WERI-Rb-1 (cell line): ENCODE data around the gene MIPEP.

ENCODE experiments used
- DNase-seq: peaks from one replicate; pipeline ENCODE4 v3.0.0-alpha.2; 2020
- H3K27ac ChIP-seq: fragments of 250-450 bp; sonication (Bioruptor Pico); 2 replicates; pipeline ENCODE4 v1.5.1; 2020; ENCODE audit warnings: mild to moderate bottlenecking, moderate library complexity
- H3K27me3 ChIP-seq: fragments of 250-450 bp; sonication (Bioruptor Pico); 2 replicates; pipeline ENCODE4 v1.5.1; 2021; ENCODE audit warnings: mild to moderate bottlenecking, low read depth, moderate library complexity; ENCODE audit not compliant: insufficient read depth, severe bottlenecking
- H3K36me3 ChIP-seq: fragments of 250-450 bp; sonication (Bioruptor Pico); 2 replicates; pipeline ENCODE4 v1.5.1; 2020; ENCODE audit warnings: mild to moderate bottlenecking, moderate library complexity
- H3K4me3 ChIP-seq: 2 replicates; pipeline ENCODE4 v1.5.1; 2011; ENCODE audit warnings: low read depth, mild to moderate bottlenecking, control low read depth, low read length
- H3K9me3 ChIP-seq: fragments of 250-450 bp; sonication (Bioruptor Pico); 2 replicates; pipeline ENCODE4 v1.5.1; 2021; ENCODE audit warnings: mild to moderate bottlenecking, moderate library complexity; ENCODE audit not compliant: severe bottlenecking
- TF ChIP-seq, protein P1 (sequence below): IDR thresholded peaks from 2 replicates; pipeline ENCODE4 v1.5.1; 2011; ENCODE audit warnings: low read depth, mild to moderate bottlenecking, control low read depth, inconsistent platforms, low read length

Gene MIPEP

DNA sequence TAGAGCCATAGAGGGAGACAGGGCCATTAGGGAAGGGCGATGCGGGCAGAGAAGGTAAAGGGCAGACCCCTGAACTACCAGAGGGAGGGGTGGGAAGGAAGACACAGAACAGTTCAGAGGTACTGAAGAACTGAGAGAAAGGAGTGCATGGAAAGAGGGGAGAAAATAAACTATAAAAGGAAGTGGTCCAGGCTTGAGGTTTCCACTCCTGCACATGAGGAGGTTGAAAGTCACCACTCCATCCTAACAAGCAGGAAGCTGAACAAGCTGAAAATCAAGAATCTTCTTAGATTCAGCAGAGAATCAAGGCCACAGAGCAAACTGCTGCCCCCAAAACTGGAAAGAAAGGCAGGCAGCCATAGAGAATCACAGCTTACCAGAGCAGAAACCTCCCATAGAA is 45.1 kb downstream of the MIPEP start:
- Histone ChIP-seq H3K27me3 (no peaks in the 10 kb centered on the region), H3K27ac (no peak overlapping the region), H3K4me3 (no peak overlapping the region), H3K36me3 (no peaks in the 10 kb centered on the region), H3K9me3 (no peaks in the 10 kb centered on the region)
- no peak for DNase-seq
- TF ChIP-seq, protein P1, sequence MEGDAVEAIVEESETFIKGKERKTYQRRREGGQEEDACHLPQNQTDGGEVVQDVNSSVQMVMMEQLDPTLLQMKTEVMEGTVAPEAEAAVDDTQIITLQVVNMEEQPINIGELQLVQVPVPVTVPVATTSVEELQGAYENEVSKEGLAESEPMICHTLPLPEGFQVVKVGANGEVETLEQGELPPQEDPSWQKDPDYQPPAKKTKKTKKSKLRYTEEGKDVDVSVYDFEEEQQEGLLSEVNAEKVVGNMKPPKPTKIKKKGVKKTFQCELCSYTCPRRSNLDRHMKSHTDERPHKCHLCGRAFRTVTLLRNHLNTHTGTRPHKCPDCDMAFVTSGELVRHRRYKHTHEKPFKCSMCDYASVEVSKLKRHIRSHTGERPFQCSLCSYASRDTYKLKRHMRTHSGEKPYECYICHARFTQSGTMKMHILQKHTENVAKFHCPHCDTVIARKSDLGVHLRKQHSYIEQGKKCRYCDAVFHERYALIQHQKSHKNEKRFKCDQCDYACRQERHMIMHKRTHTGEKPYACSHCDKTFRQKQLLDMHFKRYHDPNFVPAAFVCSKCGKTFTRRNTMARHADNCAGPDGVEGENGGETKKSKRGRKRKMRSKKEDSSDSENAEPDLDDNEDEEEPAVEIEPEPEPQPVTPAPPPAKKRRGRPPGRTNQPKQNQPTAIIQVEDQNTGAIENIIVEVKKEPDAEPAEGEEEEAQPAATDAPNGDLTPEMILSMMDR = no peak

DNA sequence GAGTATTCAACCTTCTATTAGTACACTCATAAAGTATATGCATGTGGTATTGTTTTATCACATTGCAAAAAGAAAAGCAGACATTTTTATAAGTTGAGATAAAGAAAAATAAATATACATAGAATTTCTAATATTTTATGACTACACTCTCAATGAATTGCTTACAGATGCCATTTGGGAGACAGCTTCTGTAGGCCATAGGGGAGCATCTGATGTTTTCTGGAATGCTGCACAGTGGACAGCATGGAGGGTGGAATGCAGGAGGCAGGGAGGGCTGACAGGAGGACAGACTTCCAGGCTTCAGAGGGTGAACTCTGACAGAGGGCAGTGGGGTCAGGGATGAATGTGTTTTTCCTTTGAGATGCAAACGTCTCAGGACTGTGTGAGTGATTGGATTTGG is 45.8 kb downstream of the MIPEP start:
- H3K9me3 ChIP-seq = no peaks in the 10 kb centered on the region
- H3K4me3 ChIP-seq = no peak overlapping the region
- H3K27ac ChIP-seq = no peak overlapping the region
- no peak for DNase-seq
- TF ChIP-seq, protein P1 = no peak
- H3K36me3 ChIP-seq = no peaks in the 10 kb centered on the region
- H3K27me3 ChIP-seq = no peaks in the 10 kb centered on the region

DNA sequence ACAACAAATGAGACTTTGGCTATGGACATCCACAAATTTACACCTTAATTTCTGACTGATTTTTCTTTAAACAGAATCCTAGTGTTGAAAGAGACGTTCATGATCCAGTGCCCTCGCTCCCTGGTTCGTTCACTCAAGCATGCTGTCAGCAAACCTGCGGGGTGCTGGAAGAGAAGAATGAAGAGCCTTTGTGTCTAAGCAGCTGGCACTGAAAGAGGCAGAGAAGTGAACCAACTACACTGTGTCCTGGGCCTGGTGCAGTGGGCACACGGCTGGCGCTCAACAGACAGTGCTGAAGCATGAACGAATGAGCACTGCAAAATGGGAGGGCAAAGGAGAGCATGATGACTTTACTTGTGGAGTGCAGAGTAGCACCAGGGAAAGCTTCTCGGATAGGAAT is 46.8 kb downstream of the MIPEP start:
- Histone ChIP-seq H3K4me3 (no peak overlapping the region), H3K36me3 (no peaks in the 10 kb centered on the region), H3K9me3 (no peaks in the 10 kb centered on the region), H3K27me3 (no peaks in the 10 kb centered on the region), H3K27ac (no peak overlapping the region)
- no peak for DNase-seq
- TF ChIP-seq, protein P1 = no peak

DNA sequence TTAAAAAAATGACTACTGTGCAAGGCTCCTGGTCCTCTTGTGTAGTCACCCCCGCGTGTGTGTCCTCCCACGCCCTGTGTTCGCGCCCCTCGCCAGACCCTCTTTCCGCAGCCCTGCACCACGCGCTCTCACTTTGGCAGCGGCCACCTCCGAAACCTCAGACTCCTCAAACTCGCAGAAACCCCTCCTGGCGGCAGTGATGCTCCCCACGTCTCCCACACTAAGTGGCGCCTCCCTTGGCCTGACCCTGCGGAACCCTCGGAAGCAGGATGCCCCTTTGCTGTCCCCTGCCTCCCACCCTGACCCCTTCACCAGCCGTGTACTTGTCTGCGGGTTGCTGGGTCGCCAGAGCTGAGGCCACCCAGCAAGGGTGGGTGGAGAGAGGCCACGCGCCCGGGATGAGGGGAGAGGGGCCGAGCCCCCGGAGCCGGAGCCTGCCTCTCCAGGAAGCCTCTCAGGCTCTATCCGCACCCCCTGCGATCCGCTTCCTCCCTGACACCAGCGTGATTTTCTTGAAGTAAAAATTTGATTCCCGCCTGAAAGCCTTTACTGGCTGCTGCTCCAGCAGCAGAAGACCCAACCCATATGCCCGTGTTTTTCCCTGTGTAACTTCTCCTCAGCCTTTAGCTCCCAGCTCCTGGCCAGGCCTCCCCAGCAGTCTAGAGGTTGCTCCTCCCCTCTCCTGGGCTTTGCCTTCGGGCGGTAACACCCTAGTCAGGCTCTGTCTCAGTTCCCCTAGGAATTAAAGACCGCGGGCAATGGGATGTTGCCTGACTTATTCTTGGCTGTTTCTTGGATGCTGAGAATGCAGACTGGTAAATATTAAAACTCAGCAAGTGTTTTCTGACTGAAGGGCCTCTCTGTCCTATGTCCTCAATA is 55.2 kb downstream of the MIPEP start:
- Histone ChIP-seq H3K27ac (no peak overlapping the region), H3K27me3 (no peaks in the 10 kb centered on the region), H3K9me3 (no peaks in the 10 kb centered on the region), H3K36me3 (no peaks in the 10 kb centered on the region), H3K4me3 (no peak overlapping the region)
- no peak for DNase-seq
- TF ChIP-seq, protein P1 = no peak

DNA sequence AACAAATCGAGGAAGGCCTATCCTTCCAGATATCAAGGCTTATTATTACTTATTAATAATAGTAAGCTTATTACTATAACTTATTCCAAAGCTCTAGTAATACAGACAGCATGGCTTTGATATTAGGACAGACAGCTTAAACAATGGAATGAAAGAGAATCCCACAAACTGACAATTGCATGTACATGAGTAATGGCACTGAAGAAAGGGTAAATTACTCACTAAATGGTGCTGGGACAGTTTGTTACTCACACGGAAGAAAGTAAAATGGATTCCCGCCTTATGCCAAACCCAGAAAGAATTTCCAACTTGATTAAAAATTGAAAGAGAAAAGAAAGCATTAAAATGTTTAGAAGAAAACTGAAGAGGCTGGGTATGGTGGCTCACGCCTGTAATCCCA is 60.3 kb downstream of the MIPEP start:
- TF ChIP-seq, protein P1 = no peak
- no peak overlapping the region for H3K4me3 ChIP-seq
- H3K9me3 ChIP-seq = peaks cover 5% of the 10 kb centered on the region
- H3K36me3 ChIP-seq = no peaks in the 10 kb centered on the region
- DNase-seq = no peak
- H3K27me3 ChIP-seq = no peaks in the 10 kb centered on the region
- H3K27ac ChIP-seq = no peak overlapping the region

DNA sequence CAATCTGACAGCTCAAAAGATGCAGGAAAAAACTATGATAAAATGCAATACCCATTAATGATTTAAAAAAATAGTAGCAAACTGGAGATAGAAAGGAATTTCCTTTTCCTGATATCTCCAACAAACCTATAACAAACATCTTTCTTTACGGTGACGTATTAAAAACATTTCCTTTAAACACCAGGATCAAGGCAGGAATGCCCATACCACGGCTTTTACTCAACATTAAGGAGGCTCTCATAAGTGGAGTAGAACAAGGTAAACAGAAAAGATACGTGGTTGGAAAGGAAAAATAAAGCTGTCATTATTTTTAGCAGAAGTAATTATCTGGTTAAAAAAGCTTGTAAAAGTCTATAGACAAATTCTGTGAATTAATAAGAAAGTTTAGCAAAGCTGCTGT is 61.1 kb downstream of the MIPEP start:
- Histone ChIP-seq H3K27me3 (no peaks in the 10 kb centered on the region), H3K4me3 (no peak overlapping the region), H3K27ac (no peak overlapping the region), H3K9me3 (peaks cover 5% of the 10 kb centered on the region), H3K36me3 (no peaks in the 10 kb centered on the region)
- DNase-seq = no peak
- TF ChIP-seq, protein P1 = no peak
